Measurements from ENCODE around the gene NDUFAF8.

DNA sequence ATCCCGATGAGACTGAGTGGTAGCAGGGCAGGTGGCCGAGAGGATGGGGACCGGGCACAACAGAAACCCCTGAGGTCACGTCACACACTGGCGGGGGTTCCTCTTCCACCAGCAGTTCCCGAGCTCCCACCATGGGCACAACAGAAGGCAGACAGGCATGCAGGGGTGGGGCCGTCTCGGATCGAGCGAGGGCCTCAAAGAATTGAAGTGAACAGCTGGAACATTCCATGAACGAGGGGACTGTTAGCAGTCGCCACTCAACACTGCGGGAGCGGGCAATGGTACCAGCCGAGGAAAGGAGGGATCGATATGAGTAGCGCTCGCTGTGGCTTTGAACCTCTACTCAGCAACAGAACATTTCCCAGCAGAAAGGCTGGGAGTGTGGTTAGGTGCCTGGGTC is 21.6 kb upstream of the NDUFAF8 start:
- no peak for TF ChIP-seq POLR2A (IDR thresholded peaks at IDR 0.05)
- TF ChIP-seq, protein P1, sequence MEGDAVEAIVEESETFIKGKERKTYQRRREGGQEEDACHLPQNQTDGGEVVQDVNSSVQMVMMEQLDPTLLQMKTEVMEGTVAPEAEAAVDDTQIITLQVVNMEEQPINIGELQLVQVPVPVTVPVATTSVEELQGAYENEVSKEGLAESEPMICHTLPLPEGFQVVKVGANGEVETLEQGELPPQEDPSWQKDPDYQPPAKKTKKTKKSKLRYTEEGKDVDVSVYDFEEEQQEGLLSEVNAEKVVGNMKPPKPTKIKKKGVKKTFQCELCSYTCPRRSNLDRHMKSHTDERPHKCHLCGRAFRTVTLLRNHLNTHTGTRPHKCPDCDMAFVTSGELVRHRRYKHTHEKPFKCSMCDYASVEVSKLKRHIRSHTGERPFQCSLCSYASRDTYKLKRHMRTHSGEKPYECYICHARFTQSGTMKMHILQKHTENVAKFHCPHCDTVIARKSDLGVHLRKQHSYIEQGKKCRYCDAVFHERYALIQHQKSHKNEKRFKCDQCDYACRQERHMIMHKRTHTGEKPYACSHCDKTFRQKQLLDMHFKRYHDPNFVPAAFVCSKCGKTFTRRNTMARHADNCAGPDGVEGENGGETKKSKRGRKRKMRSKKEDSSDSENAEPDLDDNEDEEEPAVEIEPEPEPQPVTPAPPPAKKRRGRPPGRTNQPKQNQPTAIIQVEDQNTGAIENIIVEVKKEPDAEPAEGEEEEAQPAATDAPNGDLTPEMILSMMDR (IDR thresholded peaks at IDR 0.05), result no peak

Measured in transverse colon (tissue), 3 donors.